Ovary (tissue), 3 donors: ENCODE results near the gene PPP1R1A.

ENCODE experiments used
- EP300 ChIP-seq: sonication (generic); formaldehyde crosslinking; IDR thresholded peaks from one replicate; pipeline ENCODE4 v1.6.1; 2017; ENCODE audit warnings: antibody characterized with exemption
- TF ChIP-seq, protein P1 (sequence below), 3 donors: fragments of 450-650 bp in 2 of 3; fragments of 200-600 bp in 1 of 3; IDR thresholded peaks; one replicate each; pipeline versions ENCODE4 v1.5.1 to v1.8.0; 2016 to 2022; ENCODE audit warnings: antibody characterized with exemption in 3 of 3, mild to moderate bottlenecking in 1 of 3
- donor health status: DM: no; HTN: no; CAD: no.

DNA sequence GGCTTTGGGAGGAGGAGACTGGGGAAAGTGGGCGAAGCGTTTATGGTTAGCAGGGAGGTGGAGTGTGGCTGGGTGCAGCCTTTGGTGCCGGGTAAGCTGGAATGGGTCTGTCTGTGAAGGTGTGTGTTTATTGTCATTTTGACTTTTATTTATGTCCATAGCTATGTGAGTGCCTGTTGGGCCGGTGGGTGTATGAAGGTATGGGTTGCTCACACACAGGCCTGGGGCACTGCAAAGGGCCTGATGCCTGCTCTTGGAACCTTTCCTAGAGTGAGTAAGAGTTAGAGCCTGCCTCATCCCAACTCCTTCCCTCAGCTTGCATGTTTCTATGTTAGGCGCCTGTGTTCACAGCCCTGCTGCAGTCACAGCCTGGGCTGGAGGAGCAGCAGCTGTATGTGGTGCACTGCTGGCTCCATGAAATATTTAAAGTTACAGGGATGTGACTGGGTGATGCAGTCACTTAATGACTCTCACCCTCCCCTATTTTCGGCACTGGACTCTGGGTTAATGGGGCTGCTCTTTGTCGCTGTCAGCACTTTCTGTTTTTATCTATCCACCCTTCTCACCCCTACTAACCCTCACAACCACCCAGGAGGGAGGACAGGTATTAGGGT is 2.6 kb upstream of the PPP1R1A start:
- no peak for TF ChIP-seq EP300
- TF ChIP-seq, protein P1, sequence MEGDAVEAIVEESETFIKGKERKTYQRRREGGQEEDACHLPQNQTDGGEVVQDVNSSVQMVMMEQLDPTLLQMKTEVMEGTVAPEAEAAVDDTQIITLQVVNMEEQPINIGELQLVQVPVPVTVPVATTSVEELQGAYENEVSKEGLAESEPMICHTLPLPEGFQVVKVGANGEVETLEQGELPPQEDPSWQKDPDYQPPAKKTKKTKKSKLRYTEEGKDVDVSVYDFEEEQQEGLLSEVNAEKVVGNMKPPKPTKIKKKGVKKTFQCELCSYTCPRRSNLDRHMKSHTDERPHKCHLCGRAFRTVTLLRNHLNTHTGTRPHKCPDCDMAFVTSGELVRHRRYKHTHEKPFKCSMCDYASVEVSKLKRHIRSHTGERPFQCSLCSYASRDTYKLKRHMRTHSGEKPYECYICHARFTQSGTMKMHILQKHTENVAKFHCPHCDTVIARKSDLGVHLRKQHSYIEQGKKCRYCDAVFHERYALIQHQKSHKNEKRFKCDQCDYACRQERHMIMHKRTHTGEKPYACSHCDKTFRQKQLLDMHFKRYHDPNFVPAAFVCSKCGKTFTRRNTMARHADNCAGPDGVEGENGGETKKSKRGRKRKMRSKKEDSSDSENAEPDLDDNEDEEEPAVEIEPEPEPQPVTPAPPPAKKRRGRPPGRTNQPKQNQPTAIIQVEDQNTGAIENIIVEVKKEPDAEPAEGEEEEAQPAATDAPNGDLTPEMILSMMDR (IDR thresholded peaks at IDR 0.05) = no peak
